ENCODE data around the gene NREP. TPM values are rescaled to one million over a fixed set of nuclear protein-coding genes. Genes with fewer than 3 reads are reported as not detected.

NREP gene
- total and polyA plus RNA-seq, 2 experiments from 2014 or later = 260 to 300 TPM

GRCh38 chr5:111691914-111692313 is 65.1 kb downstream of the NREP start:
- no peak for ATAC-seq
- no peak overlapping the region for H3K4me3 Mint-ChIP-seq

More at GRCh38 chr5:111691914-111692313, 65.1 kb downstream of the NREP start:
- H3K4me3 ChIP-seq = no peak overlapping the region
- no peaks in the 10 kb centered on the region for H3F3A ChIP-seq (replicated peaks; ENCODE audit: low read depth)
- peaks cover 11% of the 10 kb centered on the region for H3K4me1 ChIP-seq (ENCODE audit: insufficient read depth)
- H3K36me3 Mint-ChIP-seq (ENCODE audit: low read depth) = no peaks in the 10 kb centered on the region
- H3K4me1 Mint-ChIP-seq = peaks cover 15% of the 10 kb centered on the region
- H3K36me3 ChIP-seq (ENCODE audit: insufficient read depth) = no peaks in the 10 kb centered on the region
- H3K27ac ChIP-seq (ENCODE audit: low read depth) = no peak overlapping the region
- TF ChIP-seq NANOG (IDR thresholded peaks at IDR 0.05; ENCODE audit: borderline replicate concordance) (no peak), ZNF331 (CRISPR knock-in tag; IDR thresholded peaks at IDR 0.05; ENCODE audit: low read depth) (no peak), POLR2AphosphoS5 (IDR thresholded peaks at IDR 0.05; ENCODE audit: low read depth) (no peak), ETS1 (IDR thresholded peaks at IDR 0.05) (no peak), ZNF462 (CRISPR knock-in tag; IDR thresholded peaks at IDR 0.05) (no peak)
- no peak overlapping the region for H3K4me2 ChIP-seq
- H3K27me3 ChIP-seq (ENCODE audit: insufficient read depth) = no peaks in the 10 kb centered on the region
- H4K20me1 ChIP-seq (replicated peaks; ENCODE audit: insufficient read depth) = no peaks in the 10 kb centered on the region
- no peak overlapping the region for H2AFZ ChIP-seq
- H3K27me3 Mint-ChIP-seq (ENCODE audit: insufficient read depth, low read depth, poor library complexity) = no peaks in the 10 kb centered on the region
- no peaks in the 10 kb centered on the region for H3K9me3 Mint-ChIP-seq
- DNase-seq (ENCODE audit: low spot score) = no peak
- H3K9me2 ChIP-seq (ENCODE audit: insufficient read depth) = no peaks in the 10 kb centered on the region
- H3K27ac Mint-ChIP-seq = no peak overlapping the region
- no peaks in the 10 kb centered on the region for H3K79me2 ChIP-seq (replicated peaks; ENCODE audit: insufficient read depth)

All from GM23338 (cell line).